GM12892 (cell line): ENCODE results near the gene CLSTN1.

ENCODE experiments used
- POLR2A ChIP-seq: IDR thresholded peaks from 2 replicates; pipeline ENCODE4 v1.6.1; 2011; ENCODE audit warnings: low read depth, low read length, control low read depth
- POLR2AphosphoS5 ChIP-seq: IDR thresholded peaks from 2 replicates; pipeline ENCODE4 v1.6.1; 2011; ENCODE audit warnings: low read depth, low read length, control low read depth

DNA sequence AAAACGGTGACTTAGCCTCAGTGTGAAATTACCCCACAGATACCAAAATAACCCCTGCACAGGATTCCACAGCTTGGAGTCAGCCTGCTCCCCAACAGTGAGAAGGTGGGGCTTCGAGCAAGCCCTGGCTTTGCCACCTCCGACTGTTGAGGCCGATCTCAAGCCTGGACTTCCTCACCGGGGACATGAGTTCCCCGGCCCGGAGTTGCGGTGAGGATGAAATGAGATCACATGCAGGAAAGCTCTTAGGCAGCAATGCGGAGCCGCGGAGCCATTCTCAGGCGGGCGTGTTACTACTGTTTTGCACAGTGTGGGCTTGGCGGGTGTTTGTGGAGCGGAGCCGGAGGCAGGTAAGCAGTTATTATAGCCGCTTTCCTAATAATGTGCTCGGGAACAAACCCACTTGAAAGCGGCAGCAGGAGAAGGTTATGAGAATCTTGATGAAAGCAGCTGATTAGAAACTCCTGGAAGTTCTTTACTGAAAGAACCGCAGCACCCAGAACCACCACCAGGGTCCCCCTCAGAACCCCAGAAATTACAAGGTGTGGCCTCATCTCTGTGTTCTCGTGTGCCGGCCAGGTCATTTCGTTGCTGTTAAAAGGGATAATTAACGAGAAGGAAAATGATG lies 3.9 kb upstream of the CLSTN1 start:
- TF ChIP-seq POLR2A (no peak), POLR2AphosphoS5 (no peak)
